HG02884 (cell line): ENCODE measurements around the gene ZP1.

Source experiments
- ATAC-seq: cut with Tn5 transposase; IDR thresholded peaks from one replicate; pipeline ENCODE4 v1.9.1; 2021; ENCODE audit warnings: mild to moderate bottlenecking, moderate library complexity; ENCODE audit not compliant: unreplicated experiment

Gene ZP1

GRCh38 chr11:60875366-60876167 is 8.2 kb downstream of the ZP1 start:
- ATAC-seq = no peak

DNA sequence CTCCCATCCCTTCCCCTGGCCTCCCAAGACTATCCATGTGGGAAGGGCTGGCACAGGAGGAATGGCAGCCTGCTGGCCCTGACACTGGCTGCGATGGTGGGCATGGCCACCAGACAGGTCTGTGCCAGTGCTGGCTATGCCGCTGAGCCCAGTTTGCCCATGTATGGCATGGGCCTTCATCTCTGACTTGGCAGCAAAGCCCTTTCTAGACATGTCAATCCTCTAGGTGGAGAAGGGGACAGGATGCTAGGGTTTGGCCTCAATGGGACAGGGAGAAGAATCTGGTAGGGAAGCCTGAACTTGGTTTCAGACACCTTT is 8.8 kb downstream of the ZP1 start:
- ATAC-seq = no peak

GRCh38 chr11:60878245-60879101 is 11.1 kb downstream of the ZP1 start:
- ATAC-seq = no peak

- no peak for ATAC-seq
These were observed 11.8 kb downstream of the ZP1 start for GRCh38 chr11:60879104-60879503.

DNA sequence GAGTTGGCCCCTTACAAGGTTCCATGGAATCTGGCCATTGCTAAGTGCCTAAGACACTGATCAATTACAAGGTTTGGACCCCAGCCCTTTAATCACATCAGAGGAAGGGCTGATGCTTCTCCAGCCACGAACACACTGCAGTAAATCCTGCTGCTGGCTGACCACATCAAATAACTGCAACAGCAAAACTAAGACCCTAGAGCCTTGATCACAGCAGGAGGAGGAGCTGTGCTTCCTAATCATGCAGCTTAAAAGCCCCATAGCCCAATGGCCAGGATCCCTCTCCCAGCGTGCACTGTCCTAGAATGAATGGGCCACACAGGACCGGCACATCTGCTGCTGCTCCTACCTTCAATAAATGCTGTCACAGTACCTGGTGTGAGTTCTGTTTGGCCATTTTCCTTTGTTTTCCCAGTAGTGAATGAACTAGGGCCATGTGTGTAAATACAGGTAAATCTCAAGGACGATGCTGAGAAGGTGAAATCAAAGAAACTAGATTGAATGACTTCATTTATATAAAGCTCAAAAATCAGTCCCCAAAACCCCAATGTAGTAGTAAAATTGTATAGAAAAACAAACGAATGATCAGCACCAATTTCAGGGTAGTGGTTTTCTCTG is 12.7 kb downstream of the ZP1 start:
- no peak for ATAC-seq

DNA sequence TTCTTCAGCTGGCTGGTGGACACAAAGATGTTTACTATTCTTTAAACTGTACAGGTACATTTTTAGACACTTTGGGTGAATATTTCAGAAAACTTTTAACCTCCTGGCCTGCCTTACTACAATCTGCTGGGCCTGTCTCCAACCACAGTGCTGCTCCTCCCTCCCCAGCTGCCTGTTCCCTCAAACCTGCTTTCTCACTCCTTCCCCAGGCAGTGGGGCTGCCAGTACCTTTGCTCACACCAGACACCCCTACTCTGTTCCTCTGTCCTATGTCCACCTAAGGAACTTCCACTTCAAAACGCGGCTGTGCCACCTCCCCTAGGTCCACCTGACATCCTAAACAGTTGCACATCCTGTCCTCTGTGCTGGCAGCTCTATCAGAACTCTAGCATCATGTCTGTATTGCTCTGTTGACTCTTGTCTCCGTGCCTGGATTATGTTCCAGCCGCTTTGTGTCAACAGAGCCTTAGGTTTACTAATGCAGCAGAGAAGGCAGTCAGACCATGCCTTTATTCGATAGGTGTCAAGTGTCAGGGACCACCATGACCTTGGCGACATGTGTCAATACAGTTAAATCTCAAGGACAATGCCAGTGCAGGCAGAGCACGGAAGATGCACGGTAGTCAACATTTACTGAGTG is 13.4 kb downstream of the ZP1 start:
- ATAC-seq = no peak

- ATAC-seq = no peak
These were observed 20.2 kb downstream of the ZP1 start for GRCh38 chr11:60887556-60887955.

GRCh38 chr11:60889869-60890311 is 22.5 kb downstream of the ZP1 start:
- no peak for ATAC-seq

- ATAC-seq = no peak
These were observed 23.4 kb downstream of the ZP1 start for GRCh38 chr11:60890696-60891095.

DNA sequence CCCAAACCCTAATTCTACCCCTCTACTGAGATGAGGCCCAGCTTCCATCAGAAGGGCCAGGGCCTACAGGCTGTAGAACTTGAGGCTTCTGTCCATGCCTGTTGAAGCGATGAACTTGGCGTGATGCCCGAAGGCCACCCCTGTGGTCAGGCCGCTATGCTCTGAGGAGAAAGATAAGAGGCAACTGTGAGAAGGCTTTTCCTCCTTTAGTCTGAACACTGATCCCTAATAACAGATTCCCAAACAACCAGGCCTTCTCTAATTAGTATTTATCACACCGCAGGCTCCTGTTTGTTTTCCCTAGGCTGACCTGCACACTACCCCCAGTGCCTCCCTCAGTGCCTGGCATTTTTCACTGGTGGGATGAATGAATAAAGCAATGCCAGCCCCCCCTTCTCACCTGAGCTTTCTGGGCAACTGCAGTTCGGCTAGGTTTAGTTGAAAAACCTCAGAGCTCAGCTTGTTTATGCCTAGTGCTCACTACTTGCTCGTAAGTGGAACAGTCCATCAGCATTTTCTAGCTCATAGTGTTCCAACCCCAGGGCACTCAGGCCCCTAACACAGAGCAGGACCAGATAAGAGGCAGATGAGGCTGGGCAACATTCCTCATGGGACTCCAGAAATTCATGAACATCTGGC is 23.9 kb downstream of the ZP1 start:
- ATAC-seq = no peak

DNA sequence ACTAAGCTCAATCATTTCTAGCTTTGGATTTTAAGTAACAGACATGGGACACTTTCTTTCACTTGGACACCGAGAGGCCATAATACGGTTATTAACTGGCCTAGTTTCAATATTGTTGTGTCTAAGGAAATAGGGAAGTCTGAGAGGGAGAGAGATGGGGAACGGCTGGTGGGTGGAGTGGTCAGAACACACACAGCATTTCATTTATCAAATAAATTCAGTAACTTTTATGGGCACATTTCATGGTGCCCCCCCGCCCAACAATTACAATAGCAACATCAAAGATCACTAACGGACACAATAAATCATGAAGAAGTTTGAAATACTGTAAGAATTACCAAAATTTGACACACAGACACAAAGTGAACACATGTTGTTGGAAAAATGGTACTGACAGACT is 28.3 kb downstream of the ZP1 start:
- ATAC-seq = no peak

DNA sequence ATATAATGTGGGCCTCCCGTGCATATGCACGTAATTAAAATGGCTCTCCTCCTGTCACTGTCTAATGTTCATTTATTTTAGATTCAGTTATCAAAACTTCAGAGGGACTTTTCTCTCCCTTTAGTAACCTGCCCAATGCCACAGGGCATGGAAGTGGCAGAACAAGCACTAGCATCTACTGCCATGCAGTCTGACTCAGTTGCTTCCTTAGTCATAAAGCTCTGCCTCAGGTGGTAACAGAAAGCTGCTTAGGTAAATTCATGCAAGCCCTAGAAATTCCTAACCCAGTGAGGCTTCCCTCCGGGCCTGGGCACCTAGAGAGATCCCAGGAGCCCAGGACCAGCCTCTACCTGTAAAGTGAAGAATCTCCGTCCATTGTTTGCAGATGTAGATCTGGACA is 30.2 kb downstream of the ZP1 start:
- ATAC-seq = no peak

DNA sequence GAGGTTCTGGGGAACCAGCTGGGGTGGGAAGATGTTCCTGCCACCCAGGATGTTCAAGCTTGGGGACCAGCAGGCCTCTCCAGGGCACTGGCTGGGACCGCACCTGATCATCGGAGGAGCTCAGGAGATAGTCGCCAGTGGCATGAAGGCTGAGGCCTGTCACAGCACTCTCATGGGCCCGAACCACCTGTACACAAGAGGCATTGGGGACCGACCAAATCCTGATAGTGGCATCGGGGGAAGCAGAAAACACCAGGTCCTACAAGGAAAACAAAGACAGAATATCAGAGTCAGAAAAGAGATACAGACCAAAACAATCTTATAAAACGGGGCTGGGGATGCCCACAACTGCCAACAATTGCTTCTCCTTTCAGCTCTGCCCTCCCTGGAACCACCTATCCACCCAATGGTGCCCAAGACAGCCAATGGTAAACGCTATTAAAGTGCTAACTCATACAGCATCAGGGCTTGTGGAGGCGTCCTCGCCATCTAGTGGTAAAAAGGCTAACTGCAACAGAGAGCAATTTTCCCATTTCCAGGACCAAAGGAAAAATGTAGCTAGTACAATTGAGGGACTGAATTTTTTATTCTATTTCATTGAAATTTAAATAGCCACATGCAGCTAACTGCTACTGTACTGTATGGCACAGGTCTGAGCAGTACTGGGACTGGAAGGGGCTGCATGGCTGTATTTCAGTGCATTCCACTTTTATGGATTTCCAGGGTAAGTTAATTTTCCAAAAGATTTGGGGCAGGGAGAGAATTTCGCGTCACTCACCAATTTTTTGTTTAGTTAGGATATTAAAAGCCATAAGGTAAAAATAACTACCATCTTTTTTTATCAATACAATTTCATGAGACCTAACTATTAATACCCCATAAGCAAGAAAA is 31.9 kb downstream of the ZP1 start:
- no peak for ATAC-seq

- ATAC-seq = no peak
These were observed 32.6 kb downstream of the ZP1 start for GRCh38 chr11:60899977-60900376.

- ATAC-seq = no peak
These were observed 33.5 kb downstream of the ZP1 start for GRCh38 chr11:60900673-60901404.

- no peak for ATAC-seq
These were observed 35.3 kb downstream of the ZP1 start for GRCh38 chr11:60902625-60903024.

DNA sequence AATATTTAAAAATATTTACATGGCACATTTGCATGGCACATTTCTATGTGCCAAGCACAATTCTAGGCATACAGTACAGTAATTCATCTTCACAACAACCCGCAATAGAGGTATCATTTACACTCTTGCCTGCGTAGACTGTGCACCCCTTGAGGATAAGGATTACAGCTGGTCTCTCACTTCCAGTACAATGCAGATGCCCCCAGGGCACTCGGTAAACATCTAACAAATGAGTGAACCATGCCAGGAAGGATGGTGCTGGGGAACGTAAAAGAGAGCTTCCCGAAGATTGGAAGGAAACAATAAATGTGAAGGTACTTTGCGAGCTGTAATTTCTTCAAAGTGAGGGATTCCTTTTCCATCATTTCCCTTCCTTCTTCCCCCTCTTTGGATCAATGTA is 37.7 kb downstream of the ZP1 start:
- ATAC-seq = no peak

DNA sequence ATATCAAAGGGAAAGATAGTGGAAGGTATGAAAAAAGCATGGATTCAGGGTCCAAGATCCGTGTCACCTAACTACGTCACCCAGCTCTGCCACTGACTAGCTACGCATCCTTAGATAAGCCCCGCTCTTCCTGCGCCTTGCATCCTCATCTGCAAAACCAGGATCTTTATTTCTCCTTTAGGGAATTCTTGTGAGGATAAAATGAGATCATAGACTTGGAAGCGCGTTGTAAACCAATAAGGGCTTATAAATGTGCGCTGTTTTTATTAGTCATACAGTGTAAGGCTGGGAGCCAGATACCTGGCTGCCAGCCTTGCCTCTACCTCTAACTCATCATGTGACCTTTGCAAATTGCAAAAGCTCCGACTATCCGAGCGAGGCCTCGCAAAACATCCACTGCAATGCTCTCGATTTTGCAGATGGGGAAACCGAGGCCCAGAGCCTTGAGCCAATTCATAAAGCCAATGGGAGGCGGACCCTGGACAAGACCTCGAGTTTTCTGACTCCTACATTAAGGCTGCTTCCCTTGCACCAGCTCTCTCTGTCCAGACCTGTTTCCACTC is 38.3 kb downstream of the ZP1 start:
- no peak for ATAC-seq
